Thoracic aorta (tissue), 2 donors: ENCODE measurements around the gene CAMSAP1. TPM values are rescaled to one million over a fixed set of nuclear protein-coding genes. Genes with fewer than 3 reads are reported as not detected.
"Not testable (repeated sequence)": the region's sequence is repeated elsewhere in the genome, so short reads cannot be mapped to it uniquely, and the experiment has no call there.

Source experiments
- ATAC-seq: fragments of 150-250 bp; one replicate; pipeline ENCODE4 v1.8.0; 2017; ENCODE audit warnings: low read depth; ENCODE audit not compliant: insufficient number of reproducible peaks, low FRiP score
- DNase-seq: peaks from one replicate; pipeline ENCODE4 v3.0.0-alpha.2; 2020; ENCODE audit warnings: low spot score
- H3K27ac ChIP-seq, 2 donors: fragments of 200-600 bp; sonication (generic); 1 replicate in 1 of 2; 2 replicates in 1 of 2; pipeline ENCODE4 v1.5.1; 2016; ENCODE audit warnings: mild to moderate bottlenecking in 2 of 2, moderate library complexity in 2 of 2
- H3K27me3 ChIP-seq: fragments of 200-600 bp; sonication (generic); replicated peaks from 2 replicates; pipeline ENCODE4 v1.6.0; 2016; ENCODE audit warnings: mild to moderate bottlenecking; ENCODE audit not compliant: insufficient read depth
- H3K36me3 ChIP-seq: fragments of 200-600 bp; sonication (generic); one replicate; pipeline ENCODE4 v1.5.1; 2016
- H3K4me1 ChIP-seq, 2 donors: fragments of 200-600 bp; sonication (generic); 1 replicate in 1 of 2; 2 replicates in 1 of 2; pipeline versions ENCODE4 v1.5.1 to v1.6.0; 2016; ENCODE audit warnings: low read depth in 2 of 2, mild to moderate bottlenecking in 1 of 2; ENCODE audit not compliant: control insufficient read depth in 1 of 2
- H3K4me3 ChIP-seq: fragments of 200-600 bp; sonication (generic); 2 replicates; pipeline ENCODE4 v1.5.1; 2016; ENCODE audit warnings: mild to moderate bottlenecking
- H3K9me3 ChIP-seq: fragments of 200-600 bp; sonication (generic); 2 replicates; pipeline ENCODE4 v1.5.1; 2016
- CTCF ChIP-seq: fragments of 200-600 bp; sonication (generic); IDR thresholded peaks from one replicate; pipeline ENCODE4 v1.5.1; 2019; ENCODE audit warnings: antibody characterized with exemption
- total RNA-seq, 2 donors: library from RNA; depleted of rRNA; stranded (reverse); fragments of >200 nt; gene quantifications; one replicate each; pipeline versions ENCODE4 v1.1.0 to v1.2.3, GENCODE V29; 2016

Gene CAMSAP1
- total RNA-seq, 2 donors from 2014 or later: 19.1 to 20.2 TPM

- TF ChIP-seq CTCF: no peak
- Histone ChIP-seq H3K4me1 (no peaks in the 10 kb centered on the region), H3K36me3 (peaks cover 31% of the 10 kb centered on the region), H3K9me3 (no peaks in the 10 kb centered on the region), H3K27me3 (no peaks in the 10 kb centered on the region), H3K27ac (no peak overlapping the region), H3K4me3 (no peak overlapping the region)
- DNase-seq: no peak
- ATAC-seq: no peak
These were observed 44.7 kb upstream of the CAMSAP1 start for GRCh38 chr9:135951889-135952663.

- H3K27ac ChIP-seq, H3K4me3 ChIP-seq, DNase-seq, ATAC-seq, H3K9me3 ChIP-seq, H3K4me1 ChIP-seq, H3K27me3 ChIP-seq: not testable (repeated sequence)
- peaks cover 39% of the 10 kb centered on the region for H3K36me3 ChIP-seq
These were observed 44.0 kb upstream of the CAMSAP1 start for GRCh38 chr9:135951310-135951709.

GRCh38 chr9:135950841-135951240 is 43.5 kb upstream of the CAMSAP1 start:
- H3K9me3 ChIP-seq, H3K27me3 ChIP-seq, H3K4me1 ChIP-seq, ATAC-seq, H3K4me3 ChIP-seq, H3K27ac ChIP-seq, DNase-seq: not testable (repeated sequence)
- peaks cover 42% of the 10 kb centered on the region for H3K36me3 ChIP-seq

GRCh38 chr9:135950135-135950682 is 42.9 kb upstream of the CAMSAP1 start:
- H3K27ac ChIP-seq: no peak overlapping the region
- no peaks in the 10 kb centered on the region for H3K27me3 ChIP-seq
- no peak overlapping the region for H3K4me3 ChIP-seq
- ATAC-seq (no peak), DNase-seq (no peak)
- no peaks in the 10 kb centered on the region for H3K9me3 ChIP-seq
- peaks cover 47% of the 10 kb centered on the region for H3K36me3 ChIP-seq
- no peak for TF ChIP-seq CTCF
- H3K4me1 ChIP-seq: no peaks in the 10 kb centered on the region

GRCh38 chr9:135949501-135950134 is 42.3 kb upstream of the CAMSAP1 start:
- H3K27ac ChIP-seq: no peak overlapping the region
- TF ChIP-seq CTCF: no peak
- no peaks in the 10 kb centered on the region for H3K27me3 ChIP-seq
- no peaks in the 10 kb centered on the region for H3K4me1 ChIP-seq
- H3K36me3 ChIP-seq: peaks cover 53% of the 10 kb centered on the region
- ATAC-seq (no peak), DNase-seq (no peak)
- H3K9me3 ChIP-seq: no peaks in the 10 kb centered on the region
- no peak overlapping the region for H3K4me3 ChIP-seq

GRCh38 chr9:135948968-135949367 is 41.6 kb upstream of the CAMSAP1 start:
- Histone ChIP-seq H3K27ac (no peak overlapping the region), H3K9me3 (no peaks in the 10 kb centered on the region), H3K4me3 (no peak overlapping the region), H3K4me1 (no peaks in the 10 kb centered on the region), H3K36me3 (peaks cover 53% of the 10 kb centered on the region), H3K27me3 (no peaks in the 10 kb centered on the region)
- no peak for TF ChIP-seq CTCF
- DNase-seq: no peak
- ATAC-seq: no peak
